H1 (cell line): ENCODE results near the gene BCL2L12. TPM values are rescaled to one million over a fixed set of nuclear protein-coding genes. Genes with fewer than 3 reads are reported as not detected.

Source experiments
- CTCF ChIA-PET: fragments of 300-600 bp; sonication (Branson Sonifier 250); formaldehyde crosslinking; loops from one replicate; lab custom pipeline; 2021; ENCODE audit not compliant: partially characterized antibody; lab: Charles Lee
- POLR2A ChIA-PET: fragments of 300-600 bp; sonication (Branson Sonifier 250); formaldehyde crosslinking; loops from one replicate; lab custom pipeline; 2021; ENCODE audit warnings: inconsistent platforms; ENCODE audit not compliant: partially characterized antibody; lab: Charles Lee
- DNase-seq, 2 experiments: peaks; one replicate each; pipeline versions ENCODE4 v3.0.0 to v3.0.0-alpha.2; 2010 to 2022; ENCODE audit warnings: low spot score in 2 of 2, low read depth in 1 of 2, mixed read lengths in 1 of 2
- FAIRE-seq: peaks from 2 replicates; lab custom pipeline; 2011; peaks lifted over from hg19 to GRCh38; lab: Jason Lieb, UNC
- H2AFZ ChIP-seq: 2 replicates; pipeline ENCODE4 v1.8.1; 2012; ENCODE audit warnings: low read length, inconsistent platforms
- H2AK5ac ChIP-seq: 2 replicates; pipeline ENCODE4 v1.6.1; 2013; ENCODE audit warnings: low read depth, low read length
- H2BK120ac ChIP-seq: replicated peaks from 2 replicates; pipeline ENCODE3; 2013; ENCODE audit warnings: low read depth, low read length, inconsistent platforms
- H2BK12ac ChIP-seq: 2 replicates; pipeline ENCODE4 v1.6.1; 2013; ENCODE audit warnings: low read depth, low read length
- H2BK15ac ChIP-seq: 2 replicates; pipeline ENCODE4 v1.6.1; 2013; ENCODE audit warnings: low read length
- H2BK20ac ChIP-seq: 2 replicates; pipeline ENCODE4 v1.6.1; 2013; ENCODE audit warnings: low read length
- H2BK5ac ChIP-seq: 2 replicates; pipeline ENCODE4 v1.6.1; 2013; ENCODE audit warnings: low read depth, low read length
- H3K14ac ChIP-seq: 2 replicates; pipeline ENCODE4 v1.6.1; 2013; ENCODE audit warnings: inconsistent platforms; ENCODE audit not compliant: insufficient read length
- H3K18ac ChIP-seq: 2 replicates; pipeline ENCODE4 v1.6.1; 2013; ENCODE audit warnings: low read length; ENCODE audit errors: extremely low read depth
- H3K23ac ChIP-seq: 2 replicates; pipeline ENCODE4 v1.6.1; 2013; ENCODE audit warnings: inconsistent platforms; ENCODE audit not compliant: insufficient read length
- H3K23me2 ChIP-seq: 2 replicates; pipeline ENCODE4 v1.6.1; 2013; ENCODE audit warnings: low read depth, low read length
- H3K27ac ChIP-seq: 2 replicates; pipeline ENCODE4 v1.6.1; 2011; ENCODE audit warnings: low read depth, low read length, inconsistent platforms
- H3K27me3 ChIP-seq, 4 experiments: replicated peaks in 1 of 4; 1 replicate in 1 of 4; 2 replicates in 3 of 4; pipeline versions ENCODE4 v1.6.1 to v1.8.1; 2011 to 2013; ENCODE audit warnings: low read length in 3 of 4, mild to moderate bottlenecking in 3 of 4, inconsistent platforms in 2 of 4, mixed read lengths in 2 of 4, moderate library complexity in 1 of 4; ENCODE audit not compliant: control insufficient read depth in 3 of 4, insufficient read depth in 3 of 4; ENCODE audit errors: extremely low read depth in 1 of 4
- H3K36me3 ChIP-seq, 4 experiments: 2 replicates each; pipeline versions ENCODE4 v1.6.1 to v1.8.1; 2011 to 2013; ENCODE audit warnings: mild to moderate bottlenecking in 4 of 4, low read length in 3 of 4, moderate library complexity in 2 of 4, control low read depth in 1 of 4, inconsistent platforms in 1 of 4; ENCODE audit not compliant: insufficient read depth in 4 of 4, control insufficient read depth in 2 of 4
- H3K4ac ChIP-seq: replicated peaks from 2 replicates; pipeline ENCODE3; 2013; ENCODE audit warnings: low read length, low read depth, mixed read lengths, inconsistent platforms; ENCODE audit not compliant: insufficient read length
- H3K4me1 ChIP-seq, 4 experiments: replicated peaks in 1 of 4; 1 replicate in 1 of 4; 2 replicates in 3 of 4; pipeline versions ENCODE4 v1.6.1 to v1.8.1; 2011 to 2013; ENCODE audit warnings: low read length in 3 of 4, inconsistent platforms in 2 of 4, mixed read lengths in 1 of 4; ENCODE audit not compliant: insufficient read depth in 4 of 4, control insufficient read depth in 3 of 4
- H3K4me2 ChIP-seq, 2 experiments: 2 replicates each; pipeline versions ENCODE4 v1.6.1 to v1.8.1; 2011 to 2013; ENCODE audit warnings: low read depth in 2 of 2, low read length in 2 of 2, control low read depth in 1 of 2, inconsistent platforms in 1 of 2, mild to moderate bottlenecking in 1 of 2; ENCODE audit not compliant: insufficient read depth in 1 of 2
- H3K4me3 ChIP-seq, 4 experiments: fragments of 200-600, 300-600 bp in 1 of 4; sonication (generic), shearing (Covaris generic), sonication (Bioruptor Twin) in 1 of 4; 2 replicates each; pipeline versions ENCODE4 v1.5.1 to v1.8.1; 2011 to 2016; ENCODE audit warnings: low read length in 4 of 4, low read depth in 3 of 4, control low read depth in 2 of 4, inconsistent platforms in 2 of 4, mild to moderate bottlenecking in 2 of 4, mixed read lengths in 1 of 4, moderate library complexity in 1 of 4; ENCODE audit not compliant: insufficient read depth in 2 of 4; ENCODE audit errors: extremely low read depth in 1 of 4
- H3K56ac ChIP-seq: replicated peaks from 2 replicates; pipeline ENCODE3; 2013; ENCODE audit warnings: low read depth, mild to moderate bottlenecking, mixed read lengths, low read length, inconsistent platforms; ENCODE audit not compliant: insufficient read length
- H3K79me1 ChIP-seq: 2 replicates; pipeline ENCODE4 v1.6.1; 2013; ENCODE audit warnings: low read depth, low read length, control low read depth
- H3K79me2 ChIP-seq, 2 experiments: 2 replicates each; pipeline versions ENCODE4 v1.6.1 to v1.8.1; 2012 to 2013; ENCODE audit warnings: low read length in 2 of 2, mild to moderate bottlenecking in 2 of 2, inconsistent platforms in 1 of 2; ENCODE audit not compliant: insufficient read depth in 2 of 2, control insufficient read depth in 1 of 2
- H3K9ac ChIP-seq, 4 experiments: replicated peaks in 1 of 4; 1 replicate in 1 of 4; 2 replicates in 3 of 4; pipeline versions ENCODE4 v1.6.1 to v1.8.1; 2011 to 2013; ENCODE audit warnings: low read depth in 3 of 4, low read length in 3 of 4, control low read depth in 2 of 4, mild to moderate bottlenecking in 2 of 4, moderate library complexity in 2 of 4, inconsistent platforms in 1 of 4; ENCODE audit errors: extremely low read depth in 1 of 4
- H3K9me3 ChIP-seq, 2 experiments: 2 replicates each; pipeline versions ENCODE4 v1.6.1 to v1.8.1; 2012 to 2013; ENCODE audit warnings: mild to moderate bottlenecking in 2 of 2, moderate library complexity in 2 of 2, control low read depth in 1 of 2, inconsistent platforms in 1 of 2, low read depth in 1 of 2, low read length in 1 of 2, mixed read lengths in 1 of 2; ENCODE audit not compliant: insufficient read depth in 2 of 2
- H4K20me1 ChIP-seq, 2 experiments: replicated peaks in 1 of 2; 2 replicates each; pipeline versions ENCODE3 to v1.8.1; 2011 to 2013; ENCODE audit warnings: inconsistent platforms in 2 of 2, low read length in 2 of 2, mild to moderate bottlenecking in 1 of 2; ENCODE audit not compliant: insufficient read depth in 2 of 2, control insufficient read depth in 1 of 2
- H4K5ac ChIP-seq: 2 replicates; pipeline ENCODE4 v1.6.1; 2013; ENCODE audit warnings: low read length, low read depth, mixed read lengths, inconsistent platforms; ENCODE audit not compliant: insufficient read length
- H4K8ac ChIP-seq: 2 replicates; pipeline ENCODE4 v1.8.0; 2013; ENCODE audit warnings: mild to moderate bottlenecking, moderate library complexity, low read length, inconsistent platforms; ENCODE audit not compliant: insufficient read depth; ENCODE audit errors: extremely low read depth
- H4K91ac ChIP-seq: replicated peaks from 2 replicates; pipeline ENCODE3; 2013; ENCODE audit warnings: low read length, mixed read lengths, inconsistent platforms; ENCODE audit not compliant: insufficient read length
- ATF3 ChIP-seq: IDR thresholded peaks from 2 replicates; pipeline ENCODE4 v1.6.1; 2011; ENCODE audit warnings: low read depth, mild to moderate bottlenecking, low read length; ENCODE audit not compliant: insufficient read depth
- CBX5 ChIP-seq: fragments of 300-800, 300-1000 bp; sonication (generic); IDR thresholded peaks from 2 replicates; pipeline ENCODE4 v1.7.1; 2016; ENCODE audit warnings: antibody characterized with exemption, low read length, low read depth
- NRF1 ChIP-seq: IDR thresholded peaks from 2 replicates; pipeline ENCODE4 v1.6.1; 2011; ENCODE audit warnings: mild to moderate bottlenecking, low read depth, low read length, improper control_type of control experiment
- WGBS, 2 experiments: shearing (Covaris generic) in 1 of 2; methylation state at CpG; one replicate each; pipeline versions ENCODE4 v1.1.6 to v1.1.7; 2013 to 2015; ENCODE audit warnings: low lambda C conversion rate in 2 of 2, mixed read lengths in 2 of 2, inconsistent platforms in 1 of 2, low coverage in 1 of 2, missing lambda C conversion rate in 1 of 2; ENCODE audit not compliant: insufficient replicate concordance in 2 of 2, insufficient coverage in 1 of 2, insufficient read length in 1 of 2; ENCODE audit errors: extremely low coverage in 1 of 2, missing lambda C conversion rate in 1 of 2; 5-methylcytosine and 5-hydroxymethylcytosine counted together
- polyA plus RNA-seq, 7 experiments: library from polyadenylated mRNA; depleted of rRNA in 3 of 7; stranded (reverse) in 5 of 7; unstranded in 2 of 7; fragments of >200 nt in 5 of 7; fragments of 200-250 nt in 2 of 7; gene quantifications; 1 replicate in 5 of 7; 2 replicates in 1 of 7; 4 replicates in 1 of 7; pipeline versions ENCODE4 v1.2.1 to v1.2.3, GENCODE V29; 2011 to 2013; ENCODE audit warnings: missing spikeins in 2 of 7, mixed read lengths in 2 of 7
- total RNA-seq: library from RNA; stranded (reverse); fragmentation: NEBNext Ultra II Directional; extraction: Animal tissue kit (Norgen Biotek cat#: 25700); gene quantifications from 2 replicates; pipeline ENCODE4 v1.2.1, GENCODE V29; 2021

BCL2L12 gene
- total and polyA plus RNA-seq, 2 of the 8 experiments (the other 6 are each of a cell fraction or from before 2014, with no cell fraction given), result 126 to 209 TPM

GRCh38 chr19:49616532-49616931 lies 49.2 kb upstream of the BCL2L12 start:
- Histone ChIP-seq H3K4me1 (no peaks in the 10 kb centered on the region), H2BK5ac (no peak overlapping the region), H4K8ac (no peak overlapping the region), H3K79me1 (peaks cover 9% of the 10 kb centered on the region), H2BK12ac (no peak overlapping the region), H4K91ac (no peak overlapping the region), H3K4me3 (no peak overlapping the region), H3K4me2 (no peak overlapping the region), H3K18ac (no peak overlapping the region), H3K79me2 (peaks cover 0 to 22% of the 10 kb centered on the region in 2 experiments; a peak in 2 of 4 replicates), H2AFZ (no peak overlapping the region), H3K56ac (no peak overlapping the region)
- POLR2A ChIA-PET, result interaction anchor here (1.1 to 50.7 kb wide), 8 partner anchors 8 to 117 kb away, joined by 3 to 840 read pairs (median 5); partner anchors contain the start of genes CPT1C, NOSIP, PRMT1 and PRR12
- FAIRE-seq, result no peak
- CTCF ChIA-PET, result interaction anchor here (1.0 to 1.8 kb wide), 7 partner anchors 20 to 111 kb away, joined by 4 to 6 read pairs (median 4); no protein-coding TSS in a partner anchor
- TF ChIP-seq CBX5, result no peak
- TF ChIP-seq ATF3, result no peak
- no peak for TF ChIP-seq NRF1
- TF ChIP-seq, all 59 proteins: peak for 0
- DNase-seq, result no peak
- 94% methylated on average over 7 of the region's 7 CpGs; no CpG with 5 or more reads in 1 of the 2 experiments for WGBS, 2 experiments
- no peak overlapping the region for H2BK120ac ChIP-seq
- H4K20me1 ChIP-seq, result peaks cover 12 to 21% of the 10 kb centered on the region in 2 experiments
- no peak overlapping the region for H3K4ac ChIP-seq
- no peak overlapping the region for H2BK20ac ChIP-seq
- H3K36me3 ChIP-seq, result peaks cover 20 to 63% (median 41%) of the 10 kb centered on the region in 4 experiments
- no peaks in the 10 kb centered on the region for H3K27me3 ChIP-seq
- H3K9me3 ChIP-seq, result no peaks in the 10 kb centered on the region
- no peak overlapping the region for H2AK5ac ChIP-seq
- H3K27ac ChIP-seq, result no peak overlapping the region
- no peak overlapping the region for H3K14ac ChIP-seq
- no peak overlapping the region for H4K5ac ChIP-seq
- H3K23me2 ChIP-seq, result no peaks in the 10 kb centered on the region
- H2BK15ac ChIP-seq, result no peak overlapping the region
- H3K23ac ChIP-seq, result no peak overlapping the region
- no peak overlapping the region for H3K9ac ChIP-seq
